GM18520 (cell line): ENCODE data around the gene SNAP29.
A peak's percentile ranks its signal among the peaks of the same experiment; 100 is the strongest.
"Not testable (repeated sequence)": the region's sequence is repeated elsewhere in the genome, so short reads cannot be mapped to it uniquely, and the experiment has no call there.

Source experiments
- ATAC-seq: cut with Tn5 transposase; IDR thresholded peaks from one replicate; pipeline ENCODE4 v1.9.1; 2021; ENCODE audit not compliant: unreplicated experiment

SNAP29 gene

DNA sequence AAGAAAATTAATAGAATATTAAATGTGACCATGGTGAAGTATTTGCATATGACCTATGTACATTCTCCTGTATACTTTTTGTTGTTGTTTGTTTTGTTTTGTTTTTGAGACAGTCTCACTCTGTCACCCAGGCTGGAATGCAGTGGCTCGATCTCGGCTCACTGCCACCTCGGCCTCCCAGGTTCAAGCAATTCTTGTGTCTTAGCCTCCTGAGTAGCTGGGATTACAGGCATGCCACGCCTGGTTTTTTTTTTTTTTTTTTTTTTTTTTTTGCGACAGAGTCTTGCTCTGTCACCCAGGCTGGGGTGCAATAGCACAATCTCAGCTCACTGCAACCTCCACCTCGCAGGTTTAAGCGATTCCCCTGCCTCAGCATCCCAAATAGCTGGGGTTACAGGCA is 38.9 kb downstream of the SNAP29 start:
- ATAC-seq: not testable (repeated sequence)

- no peak for ATAC-seq
Observed at GRCh38 chr22:20899827-20900423, 41.1 kb downstream of the SNAP29 start.

DNA sequence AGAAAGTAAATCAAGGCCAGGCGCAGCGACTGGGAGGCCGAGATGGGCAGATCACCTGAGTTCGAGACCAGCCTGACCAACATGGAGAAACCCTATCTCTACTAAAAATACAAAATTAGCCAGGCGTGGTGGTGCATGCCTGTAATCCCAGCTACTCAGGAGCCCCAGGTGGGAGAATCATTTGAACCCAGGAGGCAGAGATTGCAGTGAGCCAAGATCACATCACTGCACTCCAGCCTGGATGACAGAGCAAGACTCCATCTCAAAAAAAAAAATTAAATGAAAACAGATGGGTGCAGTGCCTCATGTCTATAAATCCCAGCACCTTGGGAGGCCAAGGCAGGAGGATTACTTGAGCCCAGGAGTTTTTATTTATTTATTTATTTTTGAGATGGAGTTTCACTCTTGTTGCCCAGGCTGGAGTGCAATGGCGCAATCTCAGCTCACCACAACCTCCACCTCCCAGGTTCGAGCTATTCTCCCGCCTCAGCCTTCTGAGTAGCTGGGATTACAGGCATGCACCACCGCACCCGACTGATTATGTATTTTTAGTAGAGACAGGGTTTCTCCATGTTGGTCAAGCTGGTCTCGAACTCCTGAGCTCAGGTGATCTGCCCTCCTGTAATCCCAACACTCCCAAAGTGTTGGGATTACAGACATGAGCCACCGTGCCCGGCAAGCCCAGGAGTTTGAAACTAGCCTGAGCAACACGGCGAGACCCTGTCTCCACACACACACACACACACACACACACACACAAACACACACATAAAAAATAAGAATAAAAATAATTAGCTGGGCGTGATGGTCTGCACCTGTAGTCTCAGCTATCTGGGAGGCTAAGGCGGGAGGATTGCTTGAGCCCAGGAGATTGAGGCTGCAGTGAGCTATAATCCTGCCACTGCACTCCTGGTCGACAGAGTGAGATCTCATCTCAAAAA is 42.6 kb downstream of the SNAP29 start:
- ATAC-seq: not testable (repeated sequence)

DNA sequence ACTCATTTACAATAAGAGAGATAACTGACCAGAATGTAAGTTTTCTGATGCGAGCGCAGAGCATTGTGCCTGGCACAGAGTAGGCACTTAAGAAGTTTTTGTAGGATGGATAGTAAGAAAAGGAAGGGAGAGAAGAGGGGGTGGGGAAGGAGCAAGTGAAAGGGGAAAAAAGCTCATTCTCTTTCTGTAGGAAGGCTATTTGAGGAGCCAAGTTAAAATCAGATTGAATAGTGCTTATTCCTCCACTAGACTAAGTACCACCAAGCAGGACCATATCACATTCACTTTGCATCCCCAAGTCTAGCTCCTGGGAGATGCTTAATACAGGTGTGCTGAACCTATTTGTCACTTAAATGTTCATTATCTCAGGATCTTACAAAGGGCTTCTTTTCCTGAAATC is 44.3 kb downstream of the SNAP29 start:
- ATAC-seq: no peak

DNA sequence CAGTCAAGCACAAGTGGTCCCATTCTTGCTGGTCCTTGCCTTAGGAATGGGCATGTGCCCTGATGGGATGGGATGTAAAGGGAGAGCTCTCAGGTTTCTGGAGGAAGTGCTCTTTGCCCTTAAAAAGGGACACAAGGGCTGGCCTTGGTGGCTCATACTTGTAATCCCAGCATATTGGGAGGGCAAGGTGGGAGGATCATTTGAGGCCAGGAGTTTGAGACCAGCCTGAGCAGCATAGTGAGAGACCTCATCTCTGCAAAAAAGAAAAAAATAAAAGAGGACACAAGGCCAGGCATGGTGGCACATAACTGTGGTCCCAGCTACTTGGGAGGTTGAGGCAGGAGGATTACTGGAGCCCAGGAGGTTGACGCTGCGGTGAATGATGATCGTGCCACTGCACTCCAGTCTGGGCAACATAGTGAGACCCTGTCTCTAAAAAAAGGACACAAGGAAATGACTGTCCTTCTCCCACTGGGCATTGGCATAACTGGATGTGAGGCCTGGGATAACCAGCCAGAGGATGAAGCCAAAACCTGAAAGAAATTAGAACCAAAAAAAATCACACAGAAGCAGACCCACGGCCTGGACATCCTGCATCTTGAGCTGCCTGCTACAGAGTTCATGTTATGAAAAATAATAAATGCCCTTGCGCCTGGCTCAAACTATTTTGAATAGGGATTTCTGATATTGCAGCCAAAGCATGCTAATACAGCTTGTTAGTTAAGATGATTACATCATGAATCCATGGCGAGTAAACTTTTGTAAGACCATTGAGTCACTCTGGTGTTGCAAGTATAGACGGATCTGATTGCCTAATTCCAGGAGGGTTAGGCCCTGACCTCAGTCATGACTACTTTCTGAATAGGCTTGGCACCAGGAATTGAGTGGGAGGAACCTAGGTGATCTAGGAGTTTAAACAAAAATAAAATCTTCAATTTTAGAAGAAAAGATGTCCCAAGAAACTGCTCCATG is 45.5 kb downstream of the SNAP29 start:
- no peak for ATAC-seq

DNA sequence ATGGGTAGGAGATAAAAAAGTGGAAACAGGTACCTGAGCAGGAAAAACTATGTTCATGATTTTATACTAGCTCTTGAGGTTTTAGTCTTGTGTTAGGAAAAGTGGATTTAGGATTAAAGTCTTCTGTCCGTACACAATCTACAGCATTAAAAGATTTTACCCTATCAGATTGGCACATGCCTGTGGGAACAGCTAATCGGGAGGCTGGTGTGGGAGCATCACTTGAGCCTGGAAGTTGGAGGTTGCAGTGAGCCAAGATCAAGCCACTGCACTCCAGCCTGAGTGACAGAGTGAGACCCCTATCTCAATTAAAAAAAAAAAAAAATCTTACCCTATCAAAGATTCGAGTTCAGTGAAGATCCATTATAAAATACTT is 46.2 kb downstream of the SNAP29 start:
- no peak for ATAC-seq

DNA sequence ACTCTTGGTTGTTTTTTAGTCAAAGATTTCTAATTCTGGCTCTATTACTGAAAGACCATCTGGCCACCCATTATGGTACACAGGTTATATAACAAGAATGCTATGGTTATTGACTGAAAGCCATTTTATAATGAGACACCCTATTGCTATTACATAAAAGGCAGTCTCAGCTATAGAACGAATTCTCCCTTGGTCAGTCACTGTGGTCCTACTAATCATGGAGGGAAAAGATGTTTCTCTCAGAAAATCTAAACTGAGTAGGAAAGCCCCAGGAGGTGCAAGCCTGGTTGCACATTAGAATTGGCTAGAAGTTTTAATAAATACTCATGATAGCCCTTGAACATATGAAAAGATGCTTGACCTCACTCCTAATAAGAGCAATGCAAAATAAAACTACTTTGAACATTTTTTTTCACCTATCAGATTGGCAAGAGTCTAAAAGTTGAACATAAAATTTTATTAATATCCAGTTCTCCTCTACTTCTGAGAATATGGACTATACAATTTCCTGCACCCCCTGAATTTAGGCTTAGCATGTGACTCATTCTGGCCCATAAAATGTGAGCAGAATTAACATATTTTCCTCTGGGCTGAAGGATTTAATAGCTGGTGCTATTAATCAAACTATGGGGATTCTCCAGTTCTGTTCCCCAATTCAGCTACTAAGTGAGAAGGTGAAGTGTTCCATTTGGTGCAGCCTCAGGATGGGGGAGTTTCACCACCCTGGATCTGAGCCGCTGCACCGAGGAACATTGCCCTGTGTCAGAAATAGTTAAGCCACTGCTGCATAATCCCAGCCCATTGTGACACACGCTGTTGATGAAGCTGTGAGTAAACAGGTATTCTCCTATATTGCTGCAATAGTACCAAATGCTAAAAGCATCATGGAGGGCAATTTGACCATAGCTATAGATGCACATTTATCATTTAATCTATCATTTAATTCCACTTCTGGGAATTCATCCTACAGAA is 46.9 kb downstream of the SNAP29 start:
- no peak for ATAC-seq

DNA sequence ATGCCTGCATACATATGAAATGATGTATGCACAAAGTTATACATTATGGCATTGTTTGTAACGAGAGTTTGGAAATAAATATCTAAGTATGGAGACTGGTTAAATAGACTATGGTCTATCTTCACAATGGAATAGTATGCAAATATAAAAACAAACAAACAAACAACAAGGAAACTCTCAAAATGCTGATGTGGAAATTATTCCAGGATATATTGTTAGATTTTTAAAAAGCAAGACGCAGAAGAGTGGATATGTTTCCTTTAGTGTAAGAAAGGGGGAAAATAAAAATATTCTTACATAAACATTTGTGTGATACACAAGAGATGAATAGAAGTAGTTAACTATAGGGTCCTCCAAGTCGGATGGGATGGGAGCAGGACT is 47.6 kb downstream of the SNAP29 start:
- no peak for ATAC-seq

- ATAC-seq: not testable (repeated sequence)
Observed at GRCh38 chr22:20908717-20909116, 49.9 kb downstream of the SNAP29 start.

- ATAC-seq: no peak
Observed at GRCh38 chr22:20909543-20910303, 50.9 kb downstream of the SNAP29 start.

GRCh38 chr22:20912494-20912893 is 53.7 kb downstream of the SNAP29 start:
- no peak for ATAC-seq

DNA sequence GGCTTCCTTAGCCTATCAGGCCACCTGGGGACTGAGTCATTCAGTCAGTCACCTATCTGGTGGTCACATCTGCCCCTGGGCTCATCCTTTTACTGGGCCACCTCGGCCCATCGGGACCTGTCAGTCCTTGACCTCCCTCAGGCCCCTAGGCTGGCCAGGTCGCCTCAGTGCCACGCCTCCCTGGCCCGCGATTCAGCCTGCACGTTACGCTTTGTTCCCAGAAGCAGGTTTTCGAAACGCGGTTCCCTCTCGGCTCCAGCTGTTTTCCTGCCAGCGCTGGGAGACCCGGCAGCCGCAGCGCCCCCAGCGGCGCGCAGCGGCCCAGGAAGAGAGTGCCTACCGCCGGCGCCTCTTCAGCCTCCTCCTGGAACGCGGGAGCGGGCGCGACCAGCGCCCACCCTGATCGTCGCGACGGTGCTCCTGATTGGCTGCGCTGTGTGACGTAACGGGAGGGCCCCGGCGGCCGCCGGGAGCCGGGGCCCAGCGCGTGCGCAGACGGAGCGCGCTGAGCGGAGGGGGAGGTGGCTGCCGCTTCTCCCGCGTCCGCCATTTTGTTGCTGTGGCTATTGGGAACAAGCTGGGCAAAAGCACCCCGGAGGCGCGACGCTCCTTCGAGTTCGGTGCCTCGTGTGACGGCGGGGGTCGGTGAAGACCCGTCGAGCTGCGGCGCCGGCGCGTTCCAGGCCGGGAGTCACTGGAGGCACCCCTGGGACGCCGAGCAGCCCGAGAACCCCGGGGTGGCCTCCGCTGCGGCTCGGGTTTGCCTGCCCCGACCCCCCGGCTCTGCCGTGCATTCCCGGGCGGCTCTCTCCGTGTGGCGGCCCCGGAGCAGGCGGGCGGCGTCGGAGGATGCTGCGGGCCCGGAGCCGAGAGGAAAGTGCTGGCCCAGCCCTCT is 58.4 kb downstream of the SNAP29 start, which contains the start of gene CRKL:
Gene CRKL (plus strand): TSS at position 492 of the 895 bp plus-strand sequence. CDS start 528 bp downstream, outside the sequence.
- ATAC-seq: peak; percentile 93

DNA sequence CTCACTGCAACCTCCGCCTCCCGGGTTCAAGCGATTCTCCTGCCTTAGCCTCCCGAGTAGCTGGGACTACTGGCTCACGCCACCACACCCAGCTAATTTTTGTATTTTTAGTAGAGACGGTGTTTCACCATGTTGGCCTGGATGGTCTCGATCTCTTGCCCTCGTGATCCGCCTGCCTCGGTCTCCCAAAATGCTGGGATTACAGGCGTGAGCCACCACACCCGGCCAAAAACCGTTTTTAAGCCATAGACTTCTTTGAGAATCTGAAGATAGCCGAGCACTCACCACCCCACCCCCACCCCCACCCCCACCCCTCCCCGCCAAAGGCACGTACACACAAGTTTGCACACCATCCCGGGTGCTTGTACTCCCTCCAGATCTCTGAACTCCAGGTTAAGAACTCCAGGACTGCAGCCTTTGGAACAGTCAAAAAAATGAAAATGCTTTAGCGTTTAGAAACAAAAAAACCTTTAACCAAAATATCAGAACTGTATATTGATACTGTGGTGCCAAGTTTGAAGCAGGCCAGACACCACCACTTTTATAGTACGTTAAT is 59.9 kb downstream of the SNAP29 start:
- ATAC-seq: no peak

- ATAC-seq: no peak
Observed at GRCh38 chr22:20919718-20920117, 60.9 kb downstream of the SNAP29 start.

DNA sequence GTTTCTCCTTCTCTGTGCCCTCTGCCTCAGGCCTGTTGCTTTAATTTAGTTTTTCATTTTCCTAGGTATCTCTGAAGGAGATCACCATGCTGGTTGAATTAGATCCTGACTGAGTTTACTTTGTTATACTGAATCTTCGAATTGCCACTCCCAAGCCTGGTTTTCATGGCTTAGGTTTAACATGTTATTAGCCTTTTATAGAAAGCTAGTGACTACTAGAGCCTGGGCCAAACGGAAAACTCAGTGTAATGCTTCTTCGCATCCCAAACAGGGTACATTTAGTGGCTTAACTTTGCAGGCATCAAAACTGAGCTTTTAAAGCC is 62.0 kb downstream of the SNAP29 start:
- no peak for ATAC-seq

- ATAC-seq: no peak
Observed at GRCh38 chr22:20922141-20922751, 63.4 kb downstream of the SNAP29 start.

GRCh38 chr22:20926243-20926642 is 67.4 kb downstream of the SNAP29 start:
- ATAC-seq: no peak
